Midbrain (tissue), 1 donor: ENCODE results near the gene COX19.
"Not testable (repeated sequence)": the region's sequence is repeated elsewhere in the genome, so short reads cannot be mapped to it uniquely, and the experiment has no call there.

Source experiments
- DNase-seq: peaks from one replicate; lab custom pipeline; 2025; lab: John Stamatoyannopoulos, UW

Gene COX19

DNA sequence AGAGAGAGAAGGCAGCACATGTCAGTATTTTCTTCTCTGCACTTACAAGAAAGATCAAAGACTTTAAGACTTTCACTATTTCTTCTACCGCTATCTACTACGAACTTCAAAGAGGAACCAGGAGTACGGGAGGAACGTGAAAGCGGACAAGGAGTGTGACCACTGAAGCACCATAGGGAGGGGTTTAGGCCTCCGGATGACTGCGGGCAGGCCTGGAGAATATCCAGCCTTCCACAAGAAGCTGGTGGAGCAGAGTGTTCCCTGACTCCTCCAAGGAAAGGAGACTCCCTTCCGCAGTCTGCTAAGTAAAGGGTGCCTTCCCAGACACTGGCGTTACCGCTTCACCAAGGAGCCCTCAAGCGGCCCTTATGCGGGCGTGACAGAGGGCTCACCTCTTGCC lies 14.4 kb downstream of the COX19 start:
- not testable (repeated sequence) for DNase-seq

DNA sequence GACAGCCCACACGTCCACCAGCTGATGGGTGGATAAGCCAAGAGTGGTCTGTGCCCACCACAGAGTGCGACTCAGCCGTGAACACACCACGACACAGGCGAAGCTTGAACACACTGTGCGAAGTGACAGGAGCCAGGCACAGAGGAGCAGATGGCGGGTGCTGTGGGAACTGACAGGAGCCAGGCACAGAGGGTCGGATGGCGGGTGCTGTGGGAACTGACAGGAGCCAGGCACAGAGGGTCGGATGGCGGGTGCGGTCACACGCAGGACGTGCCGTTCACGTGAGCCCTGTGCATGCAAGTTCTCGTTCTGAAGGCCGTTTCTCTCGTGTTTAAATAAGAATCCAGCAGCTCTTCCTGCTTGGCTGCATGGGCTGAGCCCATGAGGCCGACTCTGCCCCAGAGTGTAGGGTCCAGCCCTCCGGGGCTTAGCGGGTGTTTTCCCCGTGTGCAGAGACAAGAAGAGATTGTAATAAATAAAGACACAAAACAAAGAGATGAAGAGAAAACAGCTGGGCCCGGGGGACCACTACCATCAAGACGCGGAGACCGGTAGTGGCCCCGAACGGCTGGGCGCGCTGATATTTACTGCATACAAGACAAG lies 15.0 kb downstream of the COX19 start:
- DNase-seq = no peak

- not testable (repeated sequence) for DNase-seq
These were observed 15.6 kb downstream of the COX19 start for GRCh38 chr7:959740-960139.

DNA sequence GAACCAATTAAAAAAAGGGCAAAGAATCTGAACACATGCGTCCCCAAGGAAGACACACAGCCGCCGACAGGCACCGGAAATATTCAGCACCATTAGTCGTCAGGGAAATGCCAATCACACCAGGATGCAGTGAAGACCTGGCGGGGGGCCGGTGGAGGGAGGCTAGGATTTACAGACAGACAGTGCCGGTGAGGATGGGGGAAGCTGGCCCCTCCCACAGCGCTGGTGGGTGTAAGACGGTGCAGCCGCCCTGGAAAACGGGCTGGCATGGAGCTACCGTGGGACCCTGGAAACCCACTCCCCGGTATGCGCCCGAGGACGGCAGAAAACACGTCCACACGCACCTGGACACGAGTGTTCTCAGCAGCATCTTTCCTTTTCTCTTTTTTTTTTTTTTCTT lies 16.1 kb downstream of the COX19 start:
- DNase-seq = no peak

DNA sequence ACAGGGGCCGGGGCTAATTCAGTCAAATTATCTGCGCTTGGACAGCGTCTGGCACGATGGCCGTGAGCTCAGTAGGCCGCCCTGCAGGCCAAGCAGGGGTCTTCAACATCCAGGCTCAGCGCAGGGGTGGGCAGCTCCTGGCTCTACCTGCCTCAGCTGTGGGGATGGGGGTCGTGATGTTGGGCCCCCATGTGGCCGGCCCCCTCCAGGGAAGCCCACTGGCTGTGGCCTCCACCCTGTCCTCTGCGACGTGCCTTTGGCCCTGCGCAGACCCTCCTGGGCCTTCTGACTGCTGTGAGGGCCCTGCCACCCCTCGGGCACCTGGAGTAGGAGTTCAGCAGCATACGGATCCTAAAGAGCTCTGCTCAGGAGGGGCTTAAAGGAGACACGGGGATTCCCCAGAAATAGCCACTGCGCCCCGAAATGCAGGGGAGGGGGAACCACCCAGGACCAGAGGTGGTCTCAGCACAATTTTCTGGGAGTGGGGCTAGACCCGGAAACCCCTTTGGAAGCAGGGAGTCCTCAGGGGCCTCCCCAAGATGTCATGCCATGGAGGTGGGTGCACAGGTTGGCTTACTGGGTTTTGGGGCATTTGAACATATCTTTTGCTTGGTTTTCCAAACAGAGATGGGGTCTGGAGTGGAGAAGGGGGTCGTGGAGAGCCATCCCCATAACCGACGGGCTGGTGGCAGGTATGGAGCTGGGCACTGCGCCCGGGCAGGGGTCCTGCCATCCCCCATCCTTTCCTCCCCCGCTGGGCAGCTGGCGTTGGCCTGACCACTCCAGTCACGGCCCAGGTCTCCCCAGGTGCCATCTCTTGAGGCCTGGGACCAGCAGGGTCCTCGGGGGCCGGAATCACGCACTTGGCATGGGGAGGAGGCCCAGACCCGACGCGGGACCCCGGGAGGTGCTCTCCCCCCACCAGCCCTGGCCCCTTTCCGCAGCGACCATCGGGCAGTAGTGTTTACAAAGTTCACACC lies 16.8 kb downstream of the COX19 start:
- DNase-seq = no peak

GRCh38 chr7:957418-958220 lies 17.7 kb downstream of the COX19 start:
- no peak for DNase-seq

GRCh38 chr7:956031-956430 lies 19.3 kb downstream of the COX19 start:
- no peak for DNase-seq

DNA sequence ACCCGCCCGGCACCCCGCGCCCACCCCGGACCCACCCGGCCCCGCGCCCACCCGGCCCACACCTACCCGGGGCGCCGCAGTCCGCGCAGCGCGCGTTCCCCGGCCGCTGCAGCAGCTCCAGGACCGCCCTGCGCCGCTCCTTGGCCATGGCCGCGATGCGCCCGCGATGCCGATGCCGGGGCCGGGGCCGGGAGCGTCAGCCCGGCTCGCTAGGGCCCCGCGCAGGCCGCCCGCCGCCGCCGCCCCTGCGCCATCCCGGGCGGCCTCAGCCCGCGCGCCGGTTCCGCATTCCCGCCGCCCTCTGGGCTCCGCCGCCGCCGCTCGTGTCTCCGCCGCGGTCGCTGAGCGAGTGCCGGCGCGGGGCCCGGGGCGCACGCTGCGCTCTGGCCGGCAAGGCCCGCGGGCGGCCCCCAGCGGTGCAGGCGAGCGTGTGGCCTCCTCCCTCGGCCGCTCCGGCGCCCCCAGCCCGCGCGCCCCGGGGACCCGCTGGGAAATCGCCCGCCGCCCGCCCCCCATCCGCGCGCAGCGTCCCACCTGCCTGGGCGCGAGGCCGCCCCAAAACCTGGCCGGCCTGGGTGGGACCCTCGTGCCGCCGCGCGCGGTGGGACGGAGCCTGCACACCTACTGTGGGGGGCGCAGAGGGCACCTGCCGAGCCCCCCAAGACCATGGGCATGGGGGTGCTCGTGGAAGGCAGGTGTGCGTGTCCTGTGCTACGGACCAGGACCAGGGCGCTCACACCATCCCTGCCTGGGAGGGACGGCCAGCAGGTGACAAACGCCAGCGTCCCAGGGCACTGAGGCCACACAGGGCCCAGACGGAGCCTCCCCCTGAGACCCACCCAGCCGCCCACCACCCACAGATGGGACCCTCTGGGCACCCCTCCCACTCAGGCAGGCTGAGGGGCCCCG lies 20.8 kb downstream of the COX19 start, which contains the start of gene ADAP1:
Gene ADAP1, minus strand, starts transcription at position 351 of the 909 bp plus-strand sequence. Its CDS starts 203 bp downstream, at position 148.
- peak; percentile 50 for DNase-seq

- DNase-seq = peak; percentile 73
These were observed 21.6 kb downstream of the COX19 start for GRCh38 chr7:953547-954327.

- no peak for DNase-seq
These were observed 22.6 kb downstream of the COX19 start for GRCh38 chr7:952548-953441.

DNA sequence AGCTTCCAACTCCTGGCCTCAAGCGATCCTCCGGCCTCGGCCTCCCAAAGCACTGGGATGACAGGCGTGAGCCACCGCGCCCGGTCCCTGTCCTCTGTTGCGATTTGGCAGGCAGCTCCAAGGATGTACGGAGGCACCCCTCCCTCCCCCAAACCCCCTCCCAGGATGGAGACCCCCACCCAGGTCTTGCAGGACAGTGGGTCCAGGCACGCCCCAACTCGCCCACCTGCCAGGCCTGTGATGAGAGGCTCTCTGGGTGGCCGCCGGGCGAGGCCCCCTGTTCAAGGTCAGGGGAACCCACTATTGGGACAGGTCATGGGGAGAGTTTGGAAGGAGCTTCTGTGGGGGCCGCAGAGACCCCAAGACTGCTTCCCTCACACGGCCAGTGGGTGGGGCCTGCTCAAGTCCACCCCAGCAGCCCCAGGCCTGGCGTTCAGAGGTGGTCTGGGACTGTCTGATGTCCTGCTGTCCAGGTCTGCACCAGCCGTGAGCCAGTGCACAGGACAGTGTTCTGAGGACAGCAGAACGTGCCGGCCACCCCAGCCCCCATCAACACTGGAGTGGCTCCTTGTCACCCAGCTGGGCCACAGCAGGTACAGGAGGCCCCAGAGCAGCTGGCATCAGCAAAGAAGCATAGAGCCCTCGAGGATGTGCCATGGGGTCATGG lies 23.3 kb downstream of the COX19 start:
- DNase-seq = no peak

GRCh38 chr7:949021-949934 lies 26.1 kb downstream of the COX19 start:
- no peak for DNase-seq

- DNase-seq = no peak
These were observed 27.7 kb downstream of the COX19 start for GRCh38 chr7:947391-948210.

GRCh38 chr7:946256-946996 lies 28.9 kb downstream of the COX19 start:
- DNase-seq = no peak

DNA sequence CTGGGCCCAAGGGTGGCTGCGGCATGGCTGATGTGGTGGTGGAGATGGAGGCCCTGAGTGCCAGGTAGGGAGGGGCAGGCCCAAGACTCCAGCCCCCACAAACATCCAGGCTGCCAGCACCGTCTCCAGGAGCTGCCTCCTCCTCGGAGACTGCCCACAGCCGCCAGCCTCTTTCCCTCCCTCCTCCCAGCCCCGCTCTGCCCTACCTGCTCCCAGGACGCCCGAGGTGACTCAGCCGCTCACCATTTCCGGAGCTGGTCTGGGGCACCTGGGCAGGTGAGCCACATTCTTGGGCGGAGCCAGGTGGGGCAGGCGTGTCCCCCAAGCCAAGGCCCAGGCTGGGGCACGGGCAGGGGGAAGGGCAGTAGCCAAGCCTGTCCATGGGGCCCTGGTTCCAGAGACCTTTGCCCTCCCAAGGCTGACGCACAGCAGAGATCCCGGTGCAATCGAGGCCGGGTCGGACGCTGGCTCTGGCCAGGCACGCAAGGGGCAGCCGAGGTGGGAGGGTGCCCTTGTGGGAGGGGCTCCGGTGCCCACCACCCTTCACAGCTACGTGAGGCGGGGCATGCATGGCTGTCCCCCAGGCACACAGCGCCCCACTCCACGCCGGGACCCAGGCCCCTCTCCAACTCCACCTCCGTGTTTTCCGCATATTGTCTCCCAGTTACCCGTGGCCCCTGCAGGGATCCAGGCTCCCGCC lies 29.6 kb downstream of the COX19 start:
- no peak for DNase-seq
